ACHN (cell line): ENCODE results near the gene MAGED1.

Experiments used
- DNase-seq: peaks from one replicate; pipeline ENCODE4 v3.0.0-alpha.2; 2015
- in situ Hi-C: cut with HindIII; loops from 2 replicates; pipeline ENCODE4 v1.10.0; 2017; ENCODE audit warnings: low sequenced_read_pairs, low pct_ligation_motif_present, low pct_unique_long_range_greater_than_20kb

Gene MAGED1

GRCh38 chrX:51892921-51893745, at the start of gene MAGED1:
Gene MAGED1, plus strand, starts transcription at chrX:51893623. Its CDS starts 682 bp downstream, at chrX:51894305.
- peak; percentile 86 for DNase-seq
- in situ Hi-C loops: no loop called here

- in situ Hi-C loops: no loop called here
- no peak for DNase-seq
Observed at GRCh38 chrX:51847463-51847862, 46.0 kb upstream of the MAGED1 start.

GRCh38 chrX:51851507-51852085, 41.8 kb upstream of the MAGED1 start:
- no peak for DNase-seq
- in situ Hi-C loops: no loop called here

- in situ Hi-C loops: no loop called here
- no peak for DNase-seq
Observed at GRCh38 chrX:51852096-51852495, 41.3 kb upstream of the MAGED1 start.

GRCh38 chrX:51852621-51853020, 40.8 kb upstream of the MAGED1 start:
- DNase-seq: no peak
- in situ Hi-C loops: no loop called here

GRCh38 chrX:51853251-51853650, 40.2 kb upstream of the MAGED1 start:
- no peak for DNase-seq
- in situ Hi-C loops: no loop called here

GRCh38 chrX:51855698-51856097, 37.7 kb upstream of the MAGED1 start:
- in situ Hi-C loops: no loop called here

GRCh38 chrX:51857159-51857733, 36.2 kb upstream of the MAGED1 start:
- in situ Hi-C loops: no loop called here
- DNase-seq: no peak

More at GRCh38 chrX:51855698-51856097, 37.7 kb upstream of the MAGED1 start:
- no peak for DNase-seq

- DNase-seq: peak; percentile 11
- in situ Hi-C loops: no loop called here
Observed at GRCh38 chrX:51860679-51861078, 32.7 kb upstream of the MAGED1 start.

GRCh38 chrX:51862920-51863319, 30.5 kb upstream of the MAGED1 start:
- in situ Hi-C loops: no loop called here
- no peak for DNase-seq

- no peak for DNase-seq
- in situ Hi-C loops: no loop called here
Observed at GRCh38 chrX:51866210-51866609, 27.2 kb upstream of the MAGED1 start.

- in situ Hi-C loops: no loop called here
- no peak for DNase-seq
Observed at GRCh38 chrX:51867626-51868025, 25.8 kb upstream of the MAGED1 start.

GRCh38 chrX:51870354-51870753, 23.1 kb upstream of the MAGED1 start:
- no peak for DNase-seq
- in situ Hi-C loops: no loop called here

- in situ Hi-C loops: no loop called here
- no peak for DNase-seq
Observed at GRCh38 chrX:51874123-51874522, 19.3 kb upstream of the MAGED1 start.

- in situ Hi-C loops: no loop called here
- no peak for DNase-seq
Observed at GRCh38 chrX:51876441-51876840, 17.0 kb upstream of the MAGED1 start.

- in situ Hi-C loops: no loop called here
- no peak for DNase-seq
Observed at GRCh38 chrX:51878056-51878455, 15.4 kb upstream of the MAGED1 start.

GRCh38 chrX:51889851-51890250, 3.6 kb upstream of the MAGED1 start:
- in situ Hi-C loops: no loop called here
- DNase-seq: no peak

GRCh38 chrX:51891245-51891644, 2.2 kb upstream of the MAGED1 start:
- no peak for DNase-seq

GRCh38 chrX:51891821-51892551, 1.4 kb upstream of the MAGED1 start:
- no peak for DNase-seq
- in situ Hi-C loops: no loop called here

More at GRCh38 chrX:51891245-51891644, 2.2 kb upstream of the MAGED1 start:
- in situ Hi-C loops: no loop called here
